SK-N-MC (cell line): ENCODE data around the gene VOPP1.

Source experiments
- EZH2 ChIP-seq: fragments of 200-600 bp; sonication (generic); IDR thresholded peaks from one replicate; pipeline ENCODE4 v1.6.1; 2017; ENCODE audit warnings: antibody characterized with exemption
- FOXP2 ChIP-seq: optimal IDR thresholded peaks from 2 replicates; pipeline ENCODE3; 2011; ENCODE audit warnings: mild to moderate bottlenecking, moderate library complexity; ENCODE audit not compliant: insufficient read depth; ENCODE audit errors: extremely low read length, control extremely low read depth
- POLR2AphosphoS5 ChIP-seq: IDR thresholded peaks from 2 replicates; pipeline ENCODE4 v1.6.1; 2012; ENCODE audit warnings: mild to moderate bottlenecking, low read depth, low read length, borderline replicate concordance

- TF ChIP-seq POLR2AphosphoS5 (no peak), EZH2 (no peak), FOXP2 (no peak)
Observed at GRCh38 chr7:55502858-55503440, 69.4 kb downstream of the VOPP1 start.
